ENCODE measurements around the gene MARCO. TPM values are rescaled to one million over a fixed set of nuclear protein-coding genes. Genes with fewer than 3 reads are reported as not detected.

Gene MARCO
- total RNA-seq, 1 experiment from 2014 or later, result not detected

DNA sequence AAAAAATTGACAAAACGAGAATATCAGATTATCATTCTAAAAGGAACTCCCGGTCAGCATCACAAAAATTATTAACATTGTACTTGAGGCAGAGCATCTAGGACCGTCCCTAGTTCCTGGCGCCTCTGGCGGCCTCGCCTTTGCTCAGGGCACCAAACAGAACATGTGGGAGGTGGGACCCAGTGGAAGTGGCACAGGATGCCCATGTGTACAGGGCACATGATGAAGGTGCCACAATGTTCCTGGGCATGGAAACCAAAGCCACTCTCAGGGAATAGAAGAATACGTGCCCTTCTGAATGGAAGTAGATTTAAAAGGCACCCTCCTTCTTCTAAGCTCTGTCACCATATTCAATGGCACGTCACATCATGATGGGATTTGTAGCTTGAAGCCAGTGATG is 30.1 kb upstream of the MARCO start:
- H3K27ac ChIP-seq (ENCODE audit: insufficient read length, low read depth, low read length), result no peak overlapping the region
- WGBS (ENCODE audit: extremely low coverage, insufficient read length, low lambda C conversion rate), result no CpG with 5 or more reads among the region's 8 CpGs

More for the DNA sequence above, 30.1 kb upstream of the MARCO start:
- Histone ChIP-seq H2BK12ac (ENCODE audit: insufficient read length, low read depth, low read length) (no peak overlapping the region), H3K4me2 (ENCODE audit: insufficient read depth, insufficient read length, low read length) (no peak overlapping the region), H3K79me1 (ENCODE audit: insufficient read depth, low read depth, low read length, poor library complexity, severe bottlenecking) (no peaks in the 10 kb centered on the region), H3K23ac (ENCODE audit: insufficient read length, low read depth, low read length) (no peak overlapping the region), H2BK20ac (ENCODE audit: low read depth, low read length, poor library complexity, severe bottlenecking) (no peak overlapping the region), H3K27me3 (ENCODE audit: insufficient read depth, low read length) (no peaks in the 10 kb centered on the region), H3K23me2 (ENCODE audit: insufficient read length, low read depth, low read length, poor library complexity, severe bottlenecking) (no peaks in the 10 kb centered on the region), H3K9me3 (ENCODE audit: control insufficient read depth, low read depth, low read length) (no peaks in the 10 kb centered on the region), H2BK5ac (ENCODE audit: insufficient read length, low read length) (no peak overlapping the region), H3K18ac (ENCODE audit: insufficient read length, low read depth, low read length) (no peak overlapping the region), H3K56ac (ENCODE audit: insufficient read length, low read depth, low read length) (no peak overlapping the region), H2BK120ac (ENCODE audit: low read depth, low read length, poor library complexity, severe bottlenecking) (no peak overlapping the region), H3K9ac (ENCODE audit: extremely low read depth, insufficient read length, low read length) (no peak overlapping the region), H2AK5ac (ENCODE audit: insufficient read length, low read length) (no peak overlapping the region), H3K4ac (ENCODE audit: low read depth, low read length) (no peak overlapping the region), H3T11ph (ENCODE audit: low read length) (no peak overlapping the region), H3K79me2 (ENCODE audit: insufficient read depth, low read length) (no peaks in the 10 kb centered on the region), H3K14ac (ENCODE audit: insufficient read depth, low read length) (no peak overlapping the region), H3K4me1 (ENCODE audit: insufficient read depth, low read length) (no peaks in the 10 kb centered on the region), H4K20me1 (ENCODE audit: control insufficient read depth, insufficient read depth, insufficient read length) (no peaks in the 10 kb centered on the region), H4K8ac (replicated peaks; ENCODE audit: insufficient read length, low read depth, low read length) (no peak overlapping the region), H2BK15ac (ENCODE audit: low read depth, low read length) (no peak overlapping the region), H2AFZ (ENCODE audit: low read length) (no peak overlapping the region), H4K5ac (ENCODE audit: insufficient read length, low read depth, low read length) (no peak overlapping the region), H4K91ac (ENCODE audit: insufficient read length, low read depth, low read length) (no peak overlapping the region)
- Mint-ChIP-seq H3K36me3 (ENCODE audit: insufficient read depth in 1 of 3, low read depth in 3 of 3) (no peaks in the 10 kb centered on the region), H3K4me1 (no peaks in the 10 kb centered on the region; a peak in 1 of 4 replicates), H3K4me3 (no peak overlapping the region), H3K27ac (no peak overlapping the region), H3K9me3 (no peaks in the 10 kb centered on the region; a peak in 1 of 5 replicates), H3K27me3 (ENCODE audit: low read depth) (peaks cover 22% of the 10 kb centered on the region)
- TF ChIP-seq, protein P1, sequence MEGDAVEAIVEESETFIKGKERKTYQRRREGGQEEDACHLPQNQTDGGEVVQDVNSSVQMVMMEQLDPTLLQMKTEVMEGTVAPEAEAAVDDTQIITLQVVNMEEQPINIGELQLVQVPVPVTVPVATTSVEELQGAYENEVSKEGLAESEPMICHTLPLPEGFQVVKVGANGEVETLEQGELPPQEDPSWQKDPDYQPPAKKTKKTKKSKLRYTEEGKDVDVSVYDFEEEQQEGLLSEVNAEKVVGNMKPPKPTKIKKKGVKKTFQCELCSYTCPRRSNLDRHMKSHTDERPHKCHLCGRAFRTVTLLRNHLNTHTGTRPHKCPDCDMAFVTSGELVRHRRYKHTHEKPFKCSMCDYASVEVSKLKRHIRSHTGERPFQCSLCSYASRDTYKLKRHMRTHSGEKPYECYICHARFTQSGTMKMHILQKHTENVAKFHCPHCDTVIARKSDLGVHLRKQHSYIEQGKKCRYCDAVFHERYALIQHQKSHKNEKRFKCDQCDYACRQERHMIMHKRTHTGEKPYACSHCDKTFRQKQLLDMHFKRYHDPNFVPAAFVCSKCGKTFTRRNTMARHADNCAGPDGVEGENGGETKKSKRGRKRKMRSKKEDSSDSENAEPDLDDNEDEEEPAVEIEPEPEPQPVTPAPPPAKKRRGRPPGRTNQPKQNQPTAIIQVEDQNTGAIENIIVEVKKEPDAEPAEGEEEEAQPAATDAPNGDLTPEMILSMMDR (conservative IDR thresholded peaks at IDR 0.05), result no peak
- no peak for DNase-seq
